ENCODE results near the gene CAMTA1. TPM values are rescaled to one million over a fixed set of nuclear protein-coding genes. Genes with fewer than 3 reads are reported as not detected.

Gene CAMTA1
- total RNA-seq, 1 donor from 2014 or later: 160 TPM

GRCh38 chr1:7578206-7578605 is 793.0 kb downstream of the CAMTA1 start:
- no peak for TF ChIP-seq CTCF (IDR thresholded peaks at IDR 0.05; ENCODE audit: borderline replicate concordance)
- DNase-seq: no peak
- Histone ChIP-seq H3K9me3 (replicated peaks) (no peaks in the 10 kb centered on the region), H3K36me3 (no peaks in the 10 kb centered on the region), H3K27ac (replicated peaks) (no peak overlapping the region), H3K4me3 (no peak overlapping the region), H3K4me1 (peaks cover 15% of the 10 kb centered on the region), H3K27me3 (ENCODE audit: low read depth) (peaks cover 11% of the 10 kb centered on the region)
- intact Hi-C loops (cut with micrococcal nuclease): no loop called here

DNA sequence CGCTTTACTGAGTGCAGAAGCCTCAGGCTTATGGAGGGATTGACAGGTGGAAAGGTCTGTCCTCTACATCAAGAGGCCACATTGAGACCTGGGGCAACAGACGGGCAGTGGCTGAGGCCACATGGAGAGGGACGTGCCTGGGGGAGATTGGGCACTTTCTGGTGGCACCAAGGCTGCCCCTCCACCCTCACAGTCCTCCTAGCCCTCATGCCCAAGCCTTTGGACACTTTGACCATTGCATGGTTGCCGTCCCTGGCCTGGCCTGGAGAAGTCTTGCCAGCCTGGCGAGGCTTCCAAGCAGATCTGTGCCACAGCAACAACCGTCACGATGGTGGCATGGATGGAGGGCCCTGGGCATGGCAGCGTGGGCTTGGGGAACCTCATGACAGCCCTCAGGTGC is 793.8 kb downstream of the CAMTA1 start:
- Histone ChIP-seq H3K4me3 (no peak overlapping the region), H3K27me3 (ENCODE audit: low read depth) (peaks cover 11% of the 10 kb centered on the region), H3K36me3 (no peaks in the 10 kb centered on the region), H3K9me3 (replicated peaks) (no peaks in the 10 kb centered on the region), H3K4me1 (peaks cover 14% of the 10 kb centered on the region), H3K27ac (replicated peaks) (no peak overlapping the region)
- intact Hi-C loops (cut with micrococcal nuclease): no loop called here
- DNase-seq: no peak
- TF ChIP-seq CTCF (IDR thresholded peaks at IDR 0.05; ENCODE audit: borderline replicate concordance): no peak

GRCh38 chr1:7579831-7580804 is 794.9 kb downstream of the CAMTA1 start:
- Histone ChIP-seq H3K4me3 (no peak overlapping the region), H3K27me3 (ENCODE audit: low read depth) (peaks cover 8% of the 10 kb centered on the region), H3K27ac (replicated peaks) (no peak overlapping the region), H3K9me3 (replicated peaks) (no peaks in the 10 kb centered on the region), H3K36me3 (no peaks in the 10 kb centered on the region), H3K4me1 (peaks cover 7% of the 10 kb centered on the region)
- TF ChIP-seq CTCF (IDR thresholded peaks at IDR 0.05; ENCODE audit: borderline replicate concordance): no peak
- intact Hi-C loops (cut with micrococcal nuclease): no loop called here
- no peak for DNase-seq

DNA sequence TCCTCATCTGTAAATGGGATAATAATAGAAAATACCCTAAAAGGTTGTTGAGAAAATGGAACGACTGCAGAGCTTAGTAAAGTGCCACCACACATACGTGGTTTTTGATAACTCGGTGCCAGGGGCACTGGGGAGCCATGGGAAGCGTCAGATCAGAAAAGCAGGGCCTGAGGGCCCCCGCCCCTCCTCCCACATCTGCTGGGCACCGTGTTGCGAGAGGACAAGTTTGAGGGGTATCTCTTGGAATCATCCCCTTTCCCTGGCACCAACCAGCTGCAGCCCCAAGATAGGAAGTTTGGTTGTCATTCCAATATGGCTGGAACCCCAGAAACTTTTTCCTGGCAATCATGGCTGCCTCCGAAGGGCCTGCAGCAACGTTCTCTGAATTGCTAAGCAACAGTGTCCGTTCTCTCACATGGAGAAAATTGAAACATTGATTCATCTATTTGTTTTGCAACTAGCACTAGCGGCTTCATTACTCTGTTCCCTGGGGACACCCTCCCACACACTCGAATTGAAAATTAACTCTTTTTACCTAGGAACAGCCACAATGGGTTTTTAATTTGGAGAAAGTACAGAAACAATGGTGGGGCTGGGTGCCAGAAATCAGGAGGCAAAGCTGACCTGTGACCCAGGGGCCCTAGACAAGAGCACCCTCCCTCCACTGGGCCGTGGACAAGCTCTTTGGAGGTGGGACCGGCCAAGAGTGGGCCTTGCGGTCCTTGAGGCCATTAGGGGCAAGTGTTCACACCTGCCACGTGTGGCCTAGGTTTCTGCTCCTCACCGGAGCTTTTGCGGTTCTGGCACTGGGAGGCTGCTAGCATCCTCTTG is 795.9 kb downstream of the CAMTA1 start:
- Histone ChIP-seq H3K9me3 (replicated peaks) (no peaks in the 10 kb centered on the region), H3K4me3 (no peak overlapping the region), H3K27ac (replicated peaks) (no peak overlapping the region), H3K4me1 (peaks cover 11% of the 10 kb centered on the region), H3K36me3 (no peaks in the 10 kb centered on the region), H3K27me3 (ENCODE audit: low read depth) (peaks cover 8% of the 10 kb centered on the region)
- no peak for DNase-seq
- intact Hi-C loops (cut with micrococcal nuclease): no loop called here
- no peak for TF ChIP-seq CTCF (IDR thresholded peaks at IDR 0.05; ENCODE audit: borderline replicate concordance)

GRCh38 chr1:7581754-7582459 is 796.7 kb downstream of the CAMTA1 start:
- Histone ChIP-seq H3K27ac (replicated peaks) (no peak overlapping the region), H3K27me3 (ENCODE audit: low read depth) (peaks cover 8% of the 10 kb centered on the region), H3K4me3 (no peak overlapping the region), H3K4me1 (peaks cover 18% of the 10 kb centered on the region), H3K36me3 (no peaks in the 10 kb centered on the region), H3K9me3 (replicated peaks) (no peaks in the 10 kb centered on the region)
- intact Hi-C loops (cut with micrococcal nuclease): no loop called here
- peak; percentile 39 for TF ChIP-seq CTCF (IDR thresholded peaks at IDR 0.05; ENCODE audit: borderline replicate concordance)
- no peak for DNase-seq

Measured in left ventricle myocardium inferior (tissue), 1 donor.